Ureter (tissue), 1 donor: ENCODE measurements around the gene CBLN1. TPM values are rescaled to one million over a fixed set of nuclear protein-coding genes. Genes with fewer than 3 reads are reported as not detected.

ENCODE experiments used
- DNase-seq: peaks from one replicate; pipeline ENCODE4 v3.0.0-alpha.2; 2020; ENCODE audit warnings: low spot score
- total RNA-seq: library from RNA; stranded (reverse); gene quantifications from one replicate; pipeline ENCODE4 v1.2.4, GENCODE V29; 2023
- donor health status: DM: yes; HTN: yes; CAD: no.

The CBLN1 gene
- total RNA-seq = 0.26 TPM

DNA sequence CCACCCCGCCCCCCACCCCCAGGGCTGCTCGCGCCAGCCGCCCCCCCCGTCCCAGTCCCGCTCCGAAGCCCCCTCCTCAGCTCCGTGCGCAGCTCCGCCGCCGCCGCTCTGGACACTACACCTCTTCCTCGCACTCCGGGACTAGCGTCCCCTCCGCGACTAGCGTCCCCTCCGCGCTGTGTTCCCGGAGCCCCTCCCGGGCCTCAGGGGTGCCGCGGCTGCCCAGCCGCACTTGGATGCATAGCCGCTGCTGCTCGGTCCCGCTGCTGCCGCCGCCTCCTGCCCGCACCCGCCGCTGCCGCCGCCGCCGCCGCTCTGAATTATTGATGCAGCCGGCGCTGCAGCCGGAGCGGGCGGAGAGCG is at the start of gene CBLN1:
Gene CBLN1 (minus strand): TSS at position 359 of the 363 bp plus-strand sequence. CDS start 373 bp downstream, outside the sequence.
- DNase-seq = no peak

DNA sequence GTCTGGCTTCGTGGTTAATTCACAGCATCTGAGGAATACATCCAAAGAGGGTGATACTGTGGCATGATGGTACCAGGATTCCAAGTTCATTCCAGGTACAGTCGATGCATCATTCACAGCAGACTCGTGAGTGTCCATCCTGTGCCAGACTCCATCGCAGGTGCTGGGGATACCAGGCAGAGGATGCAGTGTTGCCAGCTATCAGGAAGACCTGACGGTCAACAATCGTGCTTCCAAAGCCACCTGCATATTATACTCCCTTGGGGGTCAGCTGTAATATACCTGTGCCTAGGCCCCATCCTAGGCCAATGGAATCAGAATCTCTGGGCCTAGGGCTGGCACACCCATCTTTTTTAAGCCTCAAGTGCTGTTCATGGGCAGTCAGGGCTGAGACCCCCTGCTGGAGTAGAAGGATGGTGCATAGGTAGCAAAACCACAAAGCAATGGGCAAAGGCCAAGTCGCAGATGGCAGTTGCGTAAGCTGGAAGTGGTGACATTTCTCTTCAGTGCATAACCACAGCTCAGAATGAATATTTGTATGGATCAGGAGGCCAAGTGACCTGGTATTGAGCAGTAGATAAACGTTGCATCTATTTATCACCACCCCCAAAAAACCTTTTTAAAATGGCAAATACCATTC is 49.0 kb upstream of the CBLN1 start:
- DNase-seq = no peak

DNA sequence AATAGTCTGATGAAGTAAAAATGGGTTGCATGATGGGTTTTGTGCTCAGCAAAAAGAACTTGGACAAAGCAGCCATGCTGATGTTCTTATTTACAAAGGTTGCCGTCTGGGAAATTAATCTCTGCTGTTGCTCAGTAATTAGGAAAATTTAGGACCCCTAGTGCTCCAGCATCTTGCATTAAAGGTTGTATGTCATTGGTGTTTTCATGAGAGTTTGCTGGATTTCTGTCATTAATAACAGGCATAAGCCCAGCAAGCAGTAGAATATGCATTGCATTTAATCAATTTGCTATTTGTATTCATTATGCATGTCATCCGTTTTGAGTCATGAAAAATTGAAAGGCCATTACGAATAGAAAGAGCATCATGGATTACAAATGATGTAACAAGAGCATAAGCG is 46.7 kb upstream of the CBLN1 start:
- no peak for DNase-seq

GRCh38 chr16:49327466-49327865 is 45.8 kb upstream of the CBLN1 start:
- no peak for DNase-seq

GRCh38 chr16:49324703-49325102 is 43.1 kb upstream of the CBLN1 start:
- no peak for DNase-seq

GRCh38 chr16:49315602-49316001 is 34.0 kb upstream of the CBLN1 start:
- DNase-seq = no peak

- no peak for DNase-seq
Measured at GRCh38 chr16:49312389-49312985, 30.8 kb upstream of the CBLN1 start.

DNA sequence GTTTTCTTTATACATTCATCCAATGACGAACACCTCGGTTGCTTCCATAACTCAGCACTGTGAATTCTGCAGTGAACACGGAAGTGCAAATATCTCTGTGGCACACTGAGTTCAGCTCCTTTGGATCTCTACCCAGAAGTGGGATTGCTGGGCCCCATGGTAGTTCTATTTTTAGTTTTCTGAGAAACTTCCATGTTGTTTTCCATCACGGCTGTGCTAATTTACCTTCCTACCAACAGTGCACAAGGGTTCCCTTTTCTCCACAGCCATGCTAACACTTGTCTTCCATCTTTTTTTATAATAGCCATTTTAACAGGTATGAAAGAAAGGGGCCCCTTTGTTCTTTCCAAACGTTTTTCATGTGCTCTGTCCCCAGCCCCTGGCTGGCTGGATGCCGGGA is 30.2 kb upstream of the CBLN1 start:
- DNase-seq = no peak

DNA sequence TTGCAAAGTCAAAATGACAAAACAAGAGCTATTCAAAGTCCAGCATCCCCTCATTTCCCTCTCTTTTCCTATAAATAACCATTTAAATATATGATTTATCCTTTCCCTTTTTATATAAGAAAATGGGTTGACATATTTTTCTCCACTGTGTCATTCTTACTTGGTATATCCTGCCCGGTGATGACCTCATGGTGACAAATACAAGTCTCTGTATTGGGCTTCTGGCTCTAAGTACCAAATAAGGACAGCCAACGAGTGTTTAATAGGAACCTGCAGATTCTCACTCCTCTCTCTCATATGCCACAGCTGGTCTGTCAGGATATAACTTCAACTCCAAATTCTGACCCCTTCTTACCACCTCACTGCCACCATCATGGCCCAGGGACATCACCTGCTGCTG is 25.5 kb upstream of the CBLN1 start:
- DNase-seq = no peak

- DNase-seq = no peak
Measured at GRCh38 chr16:49305406-49305805, 23.8 kb upstream of the CBLN1 start.

DNA sequence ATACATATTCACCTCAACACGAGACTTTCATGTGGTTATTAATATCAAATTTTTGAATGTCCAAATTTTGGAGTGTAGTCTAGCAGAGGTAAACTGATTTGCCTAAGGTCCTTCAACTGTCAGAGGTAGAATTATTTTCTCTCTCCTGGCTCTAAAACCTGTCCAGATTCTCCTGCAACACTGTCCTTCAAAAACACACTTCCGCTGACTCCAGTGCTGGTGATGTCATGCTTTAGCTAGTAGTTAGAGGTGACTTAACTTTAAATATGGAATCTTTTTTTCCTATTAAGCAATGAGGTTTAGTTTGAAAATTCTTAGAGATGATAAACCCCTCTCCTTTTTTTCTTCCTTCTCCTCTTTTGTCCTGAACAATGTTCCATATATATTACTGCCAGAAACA is 10.8 kb upstream of the CBLN1 start:
- no peak for DNase-seq

GRCh38 chr16:49287572-49287971 is 5.9 kb upstream of the CBLN1 start:
- DNase-seq = no peak

GRCh38 chr16:49284962-49285361 is 3.3 kb upstream of the CBLN1 start:
- DNase-seq = no peak

GRCh38 chr16:49283376-49284049 is 1.9 kb upstream of the CBLN1 start:
- DNase-seq = no peak

DNA sequence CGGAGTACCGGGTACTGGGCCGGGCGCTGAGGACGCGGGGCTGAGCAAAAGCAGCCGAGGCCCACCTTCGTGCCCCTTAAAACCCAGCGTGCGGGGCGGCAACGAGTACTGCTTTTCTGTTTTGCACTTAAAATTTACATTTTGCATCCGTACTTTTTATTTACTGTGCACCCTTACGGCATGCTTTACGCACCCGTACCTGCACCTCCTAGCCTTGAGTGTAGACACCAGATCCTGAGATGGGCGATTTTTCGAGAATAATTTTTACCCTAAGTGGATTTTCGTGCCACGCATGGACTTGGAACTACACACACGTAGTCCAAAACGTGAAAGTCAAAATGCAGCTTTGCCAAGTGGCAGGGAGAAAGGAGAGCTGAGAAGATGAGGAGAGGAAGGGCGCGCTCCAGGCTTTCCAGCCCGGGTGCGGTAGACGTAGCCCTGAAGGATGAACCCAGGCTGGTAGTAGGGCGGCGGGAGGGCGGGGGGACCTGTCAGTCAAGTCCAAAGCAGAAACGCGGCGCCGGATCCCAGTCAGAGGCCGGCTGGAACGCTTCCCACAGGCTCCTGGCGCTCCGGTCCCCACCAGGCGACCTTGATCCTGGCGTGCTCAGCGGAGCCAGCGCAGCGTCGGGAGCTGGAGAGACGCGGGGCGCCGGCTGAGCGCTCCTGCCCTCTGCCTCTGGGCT is 1.2 kb upstream of the CBLN1 start:
- DNase-seq = no peak

GRCh38 chr16:49281843-49282642 is 405 bp upstream of the CBLN1 start:
- peak; percentile 80 for DNase-seq

- no peak for DNase-seq
Measured at GRCh38 chr16:49280841-49281371, 732 bp downstream of the CBLN1 start.

GRCh38 chr16:49280105-49280741 is 1.4 kb downstream of the CBLN1 start:
- DNase-seq = no peak

DNA sequence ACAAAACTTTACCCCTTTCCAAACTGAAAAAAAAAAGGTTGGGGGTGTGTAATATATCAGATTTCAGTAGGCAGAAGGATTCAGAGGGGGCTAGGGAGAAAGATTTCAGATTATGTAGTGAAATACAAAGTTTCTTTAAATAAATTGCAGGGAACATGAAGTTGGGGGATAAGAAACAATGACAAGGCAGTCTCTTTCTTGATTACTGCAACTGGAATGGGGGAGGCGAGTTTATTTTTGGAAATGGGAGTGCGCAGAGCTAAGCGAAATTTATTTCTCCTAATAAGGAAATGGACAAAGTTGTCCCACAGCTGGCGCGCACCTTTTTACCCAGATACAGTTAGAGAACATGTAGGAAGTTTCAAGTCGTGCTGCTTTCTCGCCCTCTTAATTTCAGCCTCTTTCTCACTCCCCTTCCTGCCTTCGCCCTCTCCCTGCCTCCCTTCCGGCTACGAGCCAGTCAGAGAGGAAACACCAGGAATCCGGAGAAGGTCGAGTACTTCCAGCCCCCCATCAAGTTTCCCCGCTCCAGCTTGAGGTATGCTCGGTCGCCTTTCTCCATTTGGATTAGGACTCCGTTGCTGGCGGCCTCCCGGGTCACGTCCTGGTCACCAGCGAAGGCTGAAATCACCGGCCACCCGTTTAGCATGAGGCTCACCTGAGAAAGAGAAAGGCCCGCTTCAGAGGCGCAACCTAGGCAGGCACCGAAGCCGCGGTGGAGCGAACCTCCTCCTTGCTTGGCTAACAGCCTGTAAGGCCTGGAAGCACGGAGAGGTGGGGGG is 2.5 kb downstream of the CBLN1 start:
- DNase-seq = no peak

GRCh38 chr16:49278567-49278827 is 3.1 kb downstream of the CBLN1 start:
- no peak for DNase-seq
